ENCODE measurements around the gene THSD7B.

Gene THSD7B

GRCh38 chr2:136860443-136860958, 95.2 kb downstream of the THSD7B start:
- Histone ChIP-seq H4K8ac (ENCODE audit: low read length) (no peak overlapping the region), H3K4me2 (ENCODE audit: low read length, poor library complexity, severe bottlenecking) (no peak overlapping the region), H3K4ac (ENCODE audit: low read depth in 1 of 2, low read length in 2 of 2) (no peak overlapping the region), H2BK12ac (ENCODE audit: low read length in 2 of 2) (no peak overlapping the region), H2AK5ac (ENCODE audit: low read length, severe bottlenecking) (no peak overlapping the region), H3K27ac (ENCODE audit: low read length, poor library complexity, severe bottlenecking) (no peak overlapping the region), H3K9ac (ENCODE audit: low read length) (no peak overlapping the region), H3K9me3 (ENCODE audit: control insufficient read depth, low read length) (no peaks in the 10 kb centered on the region), H2BK120ac (ENCODE audit: low read depth, low read length) (no peak overlapping the region), H2BK5ac (ENCODE audit: low read depth, low read length, poor library complexity, severe bottlenecking) (no peak overlapping the region), H4K91ac (ENCODE audit: low read length) (no peak overlapping the region), H3K27me3 (ENCODE audit: control insufficient read depth in 1 of 2, insufficient read depth in 1 of 2, low read length in 2 of 2) (no peaks in the 10 kb centered on the region), H3K18ac (ENCODE audit: low read depth in 1 of 2, low read length in 2 of 2) (no peak overlapping the region), H3K4me3 (ENCODE audit: insufficient read depth in 1 of 2, low read depth in 1 of 2, low read length in 2 of 2) (no peak overlapping the region), H3K14ac (ENCODE audit: low read length in 2 of 2) (no peak overlapping the region), H2BK15ac (ENCODE audit: low read depth, poor library complexity, severe bottlenecking) (no peak overlapping the region), H3K36me3 (ENCODE audit: control insufficient read depth in 1 of 2, insufficient read depth in 2 of 2, low read depth in 1 of 2, low read length in 2 of 2) (no peaks in the 10 kb centered on the region), H3K4me1 (ENCODE audit: control insufficient read depth, insufficient read depth, low read depth, low read length) (no peaks in the 10 kb centered on the region), H2AFZ (ENCODE audit: low read depth, low read length) (no peak overlapping the region), H3K23ac (ENCODE audit: low read length in 2 of 2) (no peak overlapping the region), H3K79me1 (replicated peaks; ENCODE audit: low read length, poor library complexity, severe bottlenecking) (no peaks in the 10 kb centered on the region)
- no peak for DNase-seq
- WGBS, result 59% methylated on average over 2 of the region's 2 CpGs

DNA sequence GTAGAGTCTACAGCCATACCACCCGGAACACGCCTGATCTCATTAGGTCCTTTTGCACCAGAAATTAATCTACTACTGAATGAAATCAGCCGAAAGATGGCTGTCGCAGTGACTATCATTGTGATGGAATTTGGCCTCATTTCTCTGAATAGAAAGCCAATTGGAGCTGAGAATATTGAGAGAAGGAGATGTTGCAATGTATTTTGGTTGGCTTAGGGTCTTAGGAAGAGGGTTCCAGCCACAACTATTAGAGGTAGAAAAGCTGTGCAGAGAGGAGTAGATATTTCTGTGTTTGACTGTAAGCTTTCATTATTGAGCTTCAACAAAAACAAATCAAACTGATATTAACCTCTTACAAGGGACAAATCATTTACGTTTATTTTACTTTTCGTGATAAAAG, 98.1 kb downstream of the THSD7B start:
- Histone ChIP-seq H3K27ac (ENCODE audit: low read length, poor library complexity, severe bottlenecking) (no peak overlapping the region), H3K18ac (ENCODE audit: low read depth in 1 of 2, low read length in 2 of 2) (no peak overlapping the region), H2BK120ac (ENCODE audit: low read depth, low read length) (no peak overlapping the region), H3K4me1 (ENCODE audit: control insufficient read depth, insufficient read depth, low read depth, low read length) (no peaks in the 10 kb centered on the region), H4K8ac (ENCODE audit: low read length) (no peak overlapping the region), H3K14ac (ENCODE audit: low read length in 2 of 2) (no peak overlapping the region), H3K36me3 (ENCODE audit: control insufficient read depth in 1 of 2, insufficient read depth in 2 of 2, low read depth in 1 of 2, low read length in 2 of 2) (no peaks in the 10 kb centered on the region), H2AFZ (ENCODE audit: low read depth, low read length) (no peak overlapping the region), H3K27me3 (ENCODE audit: control insufficient read depth in 1 of 2, insufficient read depth in 1 of 2, low read length in 2 of 2) (no peaks in the 10 kb centered on the region), H2BK15ac (ENCODE audit: low read depth, poor library complexity, severe bottlenecking) (no peak overlapping the region), H3K4ac (ENCODE audit: low read depth in 1 of 2, low read length in 2 of 2) (no peak overlapping the region), H3K9me3 (ENCODE audit: control insufficient read depth, low read length) (no peaks in the 10 kb centered on the region), H2BK12ac (ENCODE audit: low read length in 2 of 2) (no peak overlapping the region), H3K4me2 (ENCODE audit: low read length, poor library complexity, severe bottlenecking) (no peak overlapping the region), H3K9ac (ENCODE audit: low read length) (no peak overlapping the region), H3K79me1 (replicated peaks; ENCODE audit: low read length, poor library complexity, severe bottlenecking) (no peaks in the 10 kb centered on the region), H4K91ac (ENCODE audit: low read length) (no peak overlapping the region), H3K23ac (ENCODE audit: low read length in 2 of 2) (no peak overlapping the region), H2BK5ac (ENCODE audit: low read depth, low read length, poor library complexity, severe bottlenecking) (no peak overlapping the region), H2AK5ac (ENCODE audit: low read length, severe bottlenecking) (no peak overlapping the region), H3K4me3 (ENCODE audit: insufficient read depth in 1 of 2, low read depth in 1 of 2, low read length in 2 of 2) (no peak overlapping the region)
- WGBS, result 72% methylated on average over 6 of the region's 6 CpGs
- no peak for DNase-seq

- H4K8ac ChIP-seq (ENCODE audit: low read length), result no peak overlapping the region
- no peak overlapping the region for H3K4ac ChIP-seq (ENCODE audit: low read depth in 1 of 2, low read length in 2 of 2)
- H3K18ac ChIP-seq (ENCODE audit: low read depth in 1 of 2, low read length in 2 of 2), result no peak overlapping the region
- no peak overlapping the region for H2BK120ac ChIP-seq (ENCODE audit: low read depth, low read length)
- H2BK15ac ChIP-seq (ENCODE audit: low read depth, poor library complexity, severe bottlenecking), result no peak overlapping the region
- DNase-seq, result no peak
- H3K79me1 ChIP-seq (replicated peaks; ENCODE audit: low read length, poor library complexity, severe bottlenecking), result no peaks in the 10 kb centered on the region
- no peak overlapping the region for H3K14ac ChIP-seq (ENCODE audit: low read length in 2 of 2)
- H3K4me2 ChIP-seq (ENCODE audit: low read length, poor library complexity, severe bottlenecking), result no peak overlapping the region
- no peaks in the 10 kb centered on the region for H3K4me1 ChIP-seq (ENCODE audit: control insufficient read depth, insufficient read depth, low read depth, low read length)
- H3K9ac ChIP-seq (ENCODE audit: low read length), result no peak overlapping the region
- H2AK5ac ChIP-seq (ENCODE audit: low read length, severe bottlenecking), result no peak overlapping the region
- H3K27ac ChIP-seq (ENCODE audit: low read length, poor library complexity, severe bottlenecking), result no peak overlapping the region
- no peak overlapping the region for H2BK5ac ChIP-seq (ENCODE audit: low read depth, low read length, poor library complexity, severe bottlenecking)
- H3K27me3 ChIP-seq (ENCODE audit: control insufficient read depth in 1 of 2, insufficient read depth in 1 of 2, low read length in 2 of 2), result no peaks in the 10 kb centered on the region
- H3K4me3 ChIP-seq (ENCODE audit: insufficient read depth in 1 of 2, low read depth in 1 of 2, low read length in 2 of 2), result no peak overlapping the region
- H3K23ac ChIP-seq (ENCODE audit: low read length in 2 of 2), result no peak overlapping the region
- H2AFZ ChIP-seq (ENCODE audit: low read depth, low read length), result no peak overlapping the region
- H3K9me3 ChIP-seq (ENCODE audit: control insufficient read depth, low read length), result no peaks in the 10 kb centered on the region
- no peaks in the 10 kb centered on the region for H3K36me3 ChIP-seq (ENCODE audit: control insufficient read depth in 1 of 2, insufficient read depth in 2 of 2, low read depth in 1 of 2, low read length in 2 of 2)
- H4K91ac ChIP-seq (ENCODE audit: low read length), result no peak overlapping the region
- 13% methylated on average over 4 of the region's 4 CpGs for WGBS
- no peak overlapping the region for H2BK12ac ChIP-seq (ENCODE audit: low read length in 2 of 2)
Measured at GRCh38 chr2:136863874-136864273, 98.5 kb downstream of the THSD7B start.

GRCh38 chr2:136871424-136871823, 106.1 kb downstream of the THSD7B start:
- no peak for DNase-seq

More at GRCh38 chr2:136871424-136871823, 106.1 kb downstream of the THSD7B start:
- no peak overlapping the region for H3K4me3 ChIP-seq (ENCODE audit: insufficient read depth in 1 of 2, low read depth in 1 of 2, low read length in 2 of 2)
- 43% methylated on average over 1 of the region's 1 CpG for WGBS
- no peak overlapping the region for H2BK12ac ChIP-seq (ENCODE audit: low read length in 2 of 2)
- peaks cover 2% of the 10 kb centered on the region for H3K4me1 ChIP-seq (ENCODE audit: control insufficient read depth, insufficient read depth, low read depth, low read length)
- no peak overlapping the region for H2BK120ac ChIP-seq (ENCODE audit: low read depth, low read length)
- H3K4ac ChIP-seq (ENCODE audit: low read depth in 1 of 2, low read length in 2 of 2), result no peak overlapping the region
- no peak overlapping the region for H2BK15ac ChIP-seq (ENCODE audit: low read depth, poor library complexity, severe bottlenecking)
- no peak overlapping the region for H3K9ac ChIP-seq (ENCODE audit: low read length)
- H4K8ac ChIP-seq (ENCODE audit: low read length), result no peak overlapping the region
- no peak overlapping the region for H3K4me2 ChIP-seq (ENCODE audit: low read length, poor library complexity, severe bottlenecking)
- H3K23ac ChIP-seq (ENCODE audit: low read length in 2 of 2), result no peak overlapping the region
- no peak overlapping the region for H2AFZ ChIP-seq (ENCODE audit: low read depth, low read length)
- H3K79me1 ChIP-seq (replicated peaks; ENCODE audit: low read length, poor library complexity, severe bottlenecking), result no peaks in the 10 kb centered on the region
- no peaks in the 10 kb centered on the region for H3K27me3 ChIP-seq (ENCODE audit: control insufficient read depth in 1 of 2, insufficient read depth in 1 of 2, low read length in 2 of 2)
- H2BK5ac ChIP-seq (ENCODE audit: low read depth, low read length, poor library complexity, severe bottlenecking), result no peak overlapping the region
- no peaks in the 10 kb centered on the region for H3K36me3 ChIP-seq (ENCODE audit: control insufficient read depth in 1 of 2, insufficient read depth in 2 of 2, low read depth in 1 of 2, low read length in 2 of 2)
- H4K91ac ChIP-seq (ENCODE audit: low read length), result no peak overlapping the region
- no peak overlapping the region for H3K27ac ChIP-seq (ENCODE audit: low read length, poor library complexity, severe bottlenecking)
- H3K18ac ChIP-seq (ENCODE audit: low read depth in 1 of 2, low read length in 2 of 2), result no peak overlapping the region
- no peak overlapping the region for H2AK5ac ChIP-seq (ENCODE audit: low read length, severe bottlenecking)
- no peak overlapping the region for H3K14ac ChIP-seq (ENCODE audit: low read length in 2 of 2)
- H3K9me3 ChIP-seq (ENCODE audit: control insufficient read depth, low read length), result no peaks in the 10 kb centered on the region

All from mesenchymal stem cell (in vitro differentiated cells and primary cell).